Vagina (tissue), 2 donors: Measurements from ENCODE around the gene STAT4.

Experiments
- CTCF ChIP-seq, 3 experiments: fragments of 450-650 bp in 2 of 3; fragments of 200-600 bp in 1 of 3; sonication (generic) in 1 of 3; IDR thresholded peaks; one replicate each; pipeline ENCODE4 v1.5.1; 2017 to 2019; ENCODE audit warnings: antibody characterized with exemption in 3 of 3, mild to moderate bottlenecking in 2 of 3, moderate library complexity in 2 of 3
- POLR2A ChIP-seq, 2 donors: fragments of 450-650 bp; IDR thresholded peaks; one replicate each; pipeline ENCODE4 v1.6.1; 2017; ENCODE audit warnings: antibody characterized with exemption in 2 of 2, mild to moderate bottlenecking in 2 of 2, moderate library complexity in 2 of 2
- POLR2AphosphoS5 ChIP-seq, 2 donors: sonication (generic); formaldehyde crosslinking; IDR thresholded peaks; one replicate each; pipeline ENCODE4 v1.9.0; 2017; ENCODE audit warnings: antibody characterized with exemption in 2 of 2, mild to moderate bottlenecking in 2 of 2, low read depth in 1 of 2; ENCODE audit not compliant: insufficient read depth in 1 of 2

- TF ChIP-seq POLR2A (IDR thresholded peaks at IDR 0.05) (no peak), CTCF (IDR thresholded peaks at IDR 0.05) (no peak), POLR2AphosphoS5 (IDR thresholded peaks at IDR 0.05; ENCODE audit: insufficient read depth in 1 of 2, low read depth in 1 of 2) (no peak)
Observed at GRCh38 chr2:191180276-191180675, 29.5 kb upstream of the STAT4 start.
